ENCODE measurements around the gene STAT1.

The STAT1 gene

DNA sequence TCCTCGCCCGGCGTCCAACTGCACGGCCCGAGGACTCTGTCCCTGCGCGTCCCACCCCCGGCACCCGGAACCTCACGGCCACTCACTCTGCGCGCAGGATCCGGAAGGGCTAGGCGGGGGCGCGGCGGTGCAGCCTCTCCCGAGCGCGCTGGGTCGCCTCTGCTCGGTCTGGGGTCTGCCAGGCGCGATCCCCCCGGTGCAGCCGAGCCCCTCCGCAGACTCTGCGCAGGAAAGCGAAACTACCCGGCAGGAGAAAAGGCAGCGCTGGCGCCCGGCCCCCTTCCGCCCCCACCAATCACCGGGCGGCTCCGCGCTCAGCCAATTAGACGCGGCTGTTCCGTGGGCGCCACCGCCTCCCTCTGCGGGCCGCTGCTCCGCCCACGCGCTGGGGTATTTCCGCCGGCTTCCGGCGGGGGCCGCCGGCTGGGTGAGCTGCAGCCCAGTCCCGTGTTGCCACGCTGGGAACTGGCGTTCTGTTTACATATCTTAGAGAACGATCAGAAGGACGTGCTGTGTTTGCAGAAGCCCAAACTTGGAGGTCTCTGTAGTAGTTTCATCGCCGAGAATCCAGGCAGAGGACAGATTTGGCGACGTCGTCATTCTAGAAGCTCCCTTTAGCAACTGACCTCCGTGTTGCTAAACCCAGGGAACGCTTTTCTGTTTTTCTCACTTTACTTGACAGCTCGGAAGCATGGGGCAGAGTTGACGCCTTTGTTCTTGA, at the start of gene STAT1:
Gene STAT1 (minus strand): TSS at position 240 of the 721 bp plus-strand sequence. CDS start 4,168 bp downstream, outside the sequence.
- peak within 1 kb of the TSS; percentile 68 for H3K4me3 ChIP-seq (replicated peaks; ENCODE audit: low read depth, low read length)
- DNase-seq (ENCODE audit: extremely low read depth, low read depth): peak; percentile 62
- no peak for TF ChIP-seq CTCF (IDR thresholded peaks at IDR 0.05; ENCODE audit: low read depth, low read length, missing control alignments)

GRCh38 chr2:191063584-191063983, 49.6 kb upstream of the STAT1 start:
- no peak for TF ChIP-seq CTCF (IDR thresholded peaks at IDR 0.05; ENCODE audit: low read depth, low read length, missing control alignments)
- H3K4me3 ChIP-seq (replicated peaks; ENCODE audit: low read depth, low read length): no peak overlapping the region
- DNase-seq (ENCODE audit: extremely low read depth, low read depth): no peak

- no peak overlapping the region for H3K4me3 ChIP-seq (replicated peaks; ENCODE audit: low read depth, low read length)
- DNase-seq (ENCODE audit: extremely low read depth, low read depth): no peak
- TF ChIP-seq CTCF (IDR thresholded peaks at IDR 0.05; ENCODE audit: low read depth, low read length, missing control alignments): no peak
These were observed 47.5 kb upstream of the STAT1 start for GRCh38 chr2:191061381-191061980.

DNA sequence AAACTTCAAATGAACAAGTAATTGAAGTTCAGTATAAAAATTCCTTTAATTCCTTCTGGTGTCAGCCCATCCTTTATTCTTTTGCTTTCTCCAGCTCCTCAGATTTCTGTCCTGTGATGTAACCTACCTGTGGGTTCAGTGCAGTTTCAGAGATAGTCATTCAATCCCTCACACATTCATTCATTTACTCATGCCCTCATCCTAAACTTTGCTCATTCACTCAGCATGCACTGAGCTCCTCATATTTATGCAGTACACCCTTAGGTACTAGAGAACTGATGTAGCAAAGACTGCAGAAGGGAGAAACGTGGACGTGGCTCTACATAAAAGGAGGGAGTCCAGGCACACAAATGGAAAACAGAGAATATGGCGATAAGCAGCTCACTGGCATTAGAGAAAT, 45.3 kb upstream of the STAT1 start:
- H3K4me3 ChIP-seq (replicated peaks; ENCODE audit: low read depth, low read length): no peak overlapping the region
- DNase-seq (ENCODE audit: extremely low read depth, low read depth): no peak
- TF ChIP-seq CTCF (IDR thresholded peaks at IDR 0.05; ENCODE audit: low read depth, low read length, missing control alignments): no peak

GRCh38 chr2:191056228-191056627, 42.3 kb upstream of the STAT1 start:
- no peak overlapping the region for H3K4me3 ChIP-seq (replicated peaks; ENCODE audit: low read depth, low read length)
- TF ChIP-seq CTCF (IDR thresholded peaks at IDR 0.05; ENCODE audit: low read depth, low read length, missing control alignments): no peak
- no peak for DNase-seq (ENCODE audit: extremely low read depth, low read depth)

DNA sequence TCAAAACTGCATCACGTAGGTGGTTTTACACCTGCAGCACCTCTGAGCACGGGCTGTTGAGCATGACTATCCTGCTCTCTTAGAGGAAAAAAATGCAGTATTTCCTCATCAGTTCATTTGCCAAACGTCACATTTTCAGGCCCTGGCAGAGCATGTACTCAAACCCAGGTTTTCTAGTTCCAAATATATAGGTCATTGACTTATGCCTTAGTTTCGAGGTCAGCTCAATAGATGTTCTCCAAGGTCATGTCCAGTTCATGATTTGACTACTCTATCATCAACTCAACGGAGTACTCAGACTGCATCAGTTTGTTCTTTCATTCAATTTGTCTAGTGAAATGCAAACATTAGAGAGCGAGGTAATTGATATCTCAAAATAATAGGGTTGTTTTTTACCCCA, 39.3 kb upstream of the STAT1 start:
- no peak overlapping the region for H3K4me3 ChIP-seq (replicated peaks; ENCODE audit: low read depth, low read length)
- DNase-seq (ENCODE audit: extremely low read depth, low read depth): no peak
- TF ChIP-seq CTCF (IDR thresholded peaks at IDR 0.05; ENCODE audit: low read depth, low read length, missing control alignments): no peak

Measured in HFF-Myc (cell line).